T-helper 2 cell treated with Interferon-gamma antibody and Interleukin-4, amounts not matched to agents 100 ng/mL and 5 ng/mL, for 36 hours (primary cell): ENCODE measurements around the gene ACSF2. TPM values are rescaled to one million over a fixed set of nuclear protein-coding genes. Genes with fewer than 3 reads are reported as not detected.
"Not testable (repeated sequence)": the region's sequence is repeated elsewhere in the genome, so short reads cannot be mapped to it uniquely, and the experiment has no call there.

Source experiments
- intact Hi-C: fragments of 100-400 bp; cut with micrococcal nuclease; formaldehyde crosslinking; loops from one replicate; pipeline ENCODE4 v1.15.1; 2023
- total RNA-seq: library from RNA; stranded (reverse); gene quantifications from 2 replicates; pipeline ENCODE4 v1.2.3, GENCODE V29; 2022

Gene ACSF2
- total RNA-seq, 1 donor from 2014 or later, result 27.3 TPM

DNA sequence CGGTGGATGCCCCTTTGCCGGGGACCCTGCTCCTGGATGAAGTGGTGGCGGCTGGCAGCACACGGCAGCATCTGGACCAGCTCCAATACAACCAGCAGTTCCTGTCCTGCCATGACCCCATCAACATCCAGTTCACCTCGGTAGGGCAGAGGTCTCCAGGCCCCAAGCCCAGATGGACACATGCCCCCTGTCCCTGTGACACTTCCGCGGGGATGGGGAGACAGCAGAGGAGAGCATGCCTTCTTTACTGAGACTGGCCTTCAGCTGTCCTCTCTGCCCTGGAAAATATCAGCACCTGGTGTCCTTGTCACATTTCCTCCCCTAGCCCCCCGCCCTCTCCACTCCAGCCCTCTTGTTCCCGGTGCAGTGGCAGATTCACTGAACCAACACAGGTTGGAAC is 36.4 kb downstream of the ACSF2 start:
- intact Hi-C loops, result no loop called here

DNA sequence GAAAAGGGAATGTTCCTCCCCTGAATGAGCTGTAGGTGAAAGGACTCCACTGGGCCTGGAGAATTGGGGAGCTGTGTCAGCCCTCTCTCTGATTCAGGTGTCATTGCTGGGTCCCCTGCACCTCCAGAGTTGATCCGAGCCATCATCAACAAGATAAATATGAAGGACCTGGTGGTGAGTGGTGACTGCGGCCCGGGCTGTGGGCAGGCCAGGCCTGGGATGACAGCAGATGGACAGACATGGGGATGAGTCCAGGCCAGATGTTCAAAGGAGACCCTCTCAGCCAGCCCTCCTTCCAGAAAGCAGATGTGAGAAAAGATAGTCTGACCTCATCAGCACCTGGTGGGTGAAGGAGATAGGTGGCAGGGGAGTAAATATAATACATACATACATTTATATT is 38.1 kb downstream of the ACSF2 start:
- intact Hi-C loops, result no loop called here

DNA sequence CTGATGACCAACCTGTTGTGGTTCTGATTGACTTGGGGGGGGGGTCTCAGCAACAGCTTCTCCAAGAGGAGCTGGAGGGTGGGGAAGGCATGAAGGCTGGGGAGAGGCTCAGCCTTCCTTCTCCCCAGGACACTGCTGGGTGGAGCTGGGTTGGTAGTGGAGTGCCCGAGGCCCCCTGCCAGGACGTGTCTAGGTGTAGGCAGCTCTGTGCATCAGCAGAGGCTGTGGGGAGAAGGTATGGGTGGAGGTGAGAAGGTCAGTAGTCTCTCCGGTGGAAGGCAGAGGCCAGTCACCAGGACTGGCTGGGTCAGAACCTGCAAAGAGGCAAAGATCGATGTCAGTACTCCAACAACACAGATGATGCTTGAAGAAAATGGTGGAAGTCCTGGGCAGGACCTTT is 38.7 kb downstream of the ACSF2 start:
- intact Hi-C loops, result no loop called here

DNA sequence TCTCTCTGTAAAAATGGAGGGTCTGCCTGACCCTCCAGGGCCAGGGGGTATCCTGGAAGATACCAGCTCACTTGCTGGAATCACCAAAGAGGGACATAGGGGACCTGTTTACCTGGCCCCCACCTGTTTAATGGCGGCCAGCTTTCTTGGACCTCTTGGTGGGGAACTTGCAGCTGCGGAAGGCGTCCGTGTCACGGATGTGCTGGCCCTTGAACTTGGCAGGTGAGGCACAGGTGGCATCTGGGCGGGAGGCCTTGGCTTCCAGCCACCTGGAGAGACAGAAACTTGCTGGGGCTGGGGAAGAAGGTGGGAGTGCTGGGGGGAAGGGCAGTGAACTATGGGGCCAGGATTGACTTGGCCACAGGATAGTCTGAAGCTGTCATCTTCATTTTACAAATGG is 39.2 kb downstream of the ACSF2 start:
- intact Hi-C loops, result no loop called here

DNA sequence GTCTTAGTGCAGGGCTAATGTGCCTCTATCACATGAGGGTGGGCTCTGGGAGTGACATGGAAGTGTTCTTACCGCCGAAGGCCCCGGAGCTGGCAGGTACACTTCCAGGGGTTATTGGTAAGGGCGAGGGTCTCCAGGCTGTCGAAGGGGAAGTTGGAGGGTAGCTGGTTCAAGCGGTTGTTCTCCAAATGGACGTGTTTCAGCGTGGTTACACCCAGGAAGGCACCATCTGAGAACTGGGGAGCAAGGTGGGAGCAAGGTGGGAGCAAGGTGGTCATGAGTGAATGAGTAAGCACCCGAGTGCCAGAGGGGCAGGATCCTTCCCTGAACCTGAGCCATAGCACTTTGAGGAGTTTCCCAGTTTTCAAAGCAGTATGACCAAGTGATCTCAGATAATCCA is 39.6 kb downstream of the ACSF2 start:
- intact Hi-C loops, result no loop called here

DNA sequence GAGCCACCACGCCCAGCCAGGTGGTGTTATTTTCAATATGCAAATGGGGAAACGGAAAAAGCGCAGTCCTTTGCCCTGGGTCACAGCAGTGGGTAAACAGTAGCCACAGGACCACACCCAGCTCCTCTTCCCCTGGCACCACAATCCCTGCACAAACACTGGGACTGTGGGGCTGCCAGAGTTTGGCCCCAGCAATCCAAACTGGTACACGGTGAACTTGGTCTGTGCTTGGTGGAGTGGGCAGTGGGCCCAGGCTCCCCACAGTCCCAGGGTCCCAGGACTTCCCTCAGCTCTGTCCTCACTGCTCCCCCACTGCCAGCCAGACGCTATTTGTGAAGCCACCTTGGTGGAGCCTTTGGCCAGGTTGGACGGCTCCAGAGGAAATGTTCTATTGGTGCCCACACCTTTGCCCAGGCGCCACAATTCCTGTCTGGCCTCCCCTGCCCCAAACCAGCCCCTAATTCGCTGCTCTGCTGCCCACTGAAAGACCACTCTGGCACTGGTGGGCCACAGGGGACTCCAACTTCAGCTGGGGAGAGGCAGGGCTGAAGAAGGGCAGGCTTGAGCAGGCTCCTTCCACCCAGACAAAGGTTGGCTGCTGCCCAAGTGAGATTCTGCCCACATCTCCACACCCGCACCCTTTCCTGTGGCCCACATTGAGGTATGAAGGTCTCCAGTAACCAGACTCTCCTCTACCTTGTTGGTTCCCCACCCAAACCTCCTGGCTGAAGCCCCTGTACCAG is 40.5 kb downstream of the ACSF2 start:
- intact Hi-C loops, result no loop called here

DNA sequence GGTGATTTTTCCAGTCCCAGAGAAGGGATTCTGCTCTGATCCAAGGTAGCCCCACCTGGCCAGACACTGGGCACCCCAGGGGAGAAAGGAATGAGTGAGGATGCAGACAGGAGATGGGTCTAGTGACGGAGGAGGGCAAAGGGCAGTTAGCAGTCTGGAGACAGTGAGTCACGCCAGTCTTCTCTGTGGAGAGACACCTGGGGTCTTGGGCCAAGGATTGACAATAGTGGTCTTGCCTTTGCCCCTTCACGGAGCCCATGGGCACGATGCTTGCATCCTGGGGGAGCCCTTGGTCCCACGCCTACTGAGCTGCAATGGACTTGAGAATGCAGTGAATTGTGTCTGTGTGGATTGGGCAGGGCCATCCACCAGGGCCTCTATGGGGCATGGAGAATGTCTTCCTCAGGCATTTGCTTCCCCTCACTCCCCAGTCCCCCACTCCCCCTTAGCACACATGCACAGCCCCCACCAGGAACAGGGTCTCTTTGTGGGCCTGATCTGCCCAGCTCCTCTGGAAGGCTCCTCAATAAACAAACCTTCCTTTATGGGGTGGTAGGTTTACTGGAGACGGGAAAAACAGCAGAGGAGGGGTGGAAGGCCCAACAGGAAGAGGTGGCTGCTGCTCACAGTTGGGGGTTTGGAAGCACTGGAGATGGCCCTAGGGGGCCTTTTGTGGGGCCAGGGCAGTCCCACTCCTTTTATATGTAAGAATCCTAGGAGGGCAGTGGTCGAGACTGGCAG is 41.3 kb downstream of the ACSF2 start:
- intact Hi-C loops, result no loop called here

DNA sequence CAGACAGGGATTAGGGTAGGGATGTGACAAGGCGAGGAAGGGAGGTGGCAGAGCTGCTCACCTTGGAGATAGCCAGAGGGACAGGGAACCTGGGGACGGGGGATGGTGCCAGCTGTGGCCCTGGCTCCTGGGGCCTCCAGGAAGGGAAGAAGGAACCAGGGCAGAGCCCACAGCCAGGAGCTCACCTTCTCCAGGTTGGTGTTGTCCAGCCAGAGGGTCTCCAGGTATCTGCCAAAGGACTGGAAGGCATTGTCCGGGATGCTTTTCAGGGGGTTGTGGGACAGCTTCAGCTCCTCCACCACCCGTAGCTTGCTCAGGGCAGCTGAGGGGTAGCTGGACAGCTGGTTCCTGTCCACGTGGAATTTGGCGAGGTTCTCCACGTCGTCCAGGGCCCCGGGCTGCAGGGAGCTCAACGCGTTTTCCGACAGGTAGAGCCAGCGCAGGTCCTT is 41.9 kb downstream of the ACSF2 start:
- intact Hi-C loops, result no loop called here

DNA sequence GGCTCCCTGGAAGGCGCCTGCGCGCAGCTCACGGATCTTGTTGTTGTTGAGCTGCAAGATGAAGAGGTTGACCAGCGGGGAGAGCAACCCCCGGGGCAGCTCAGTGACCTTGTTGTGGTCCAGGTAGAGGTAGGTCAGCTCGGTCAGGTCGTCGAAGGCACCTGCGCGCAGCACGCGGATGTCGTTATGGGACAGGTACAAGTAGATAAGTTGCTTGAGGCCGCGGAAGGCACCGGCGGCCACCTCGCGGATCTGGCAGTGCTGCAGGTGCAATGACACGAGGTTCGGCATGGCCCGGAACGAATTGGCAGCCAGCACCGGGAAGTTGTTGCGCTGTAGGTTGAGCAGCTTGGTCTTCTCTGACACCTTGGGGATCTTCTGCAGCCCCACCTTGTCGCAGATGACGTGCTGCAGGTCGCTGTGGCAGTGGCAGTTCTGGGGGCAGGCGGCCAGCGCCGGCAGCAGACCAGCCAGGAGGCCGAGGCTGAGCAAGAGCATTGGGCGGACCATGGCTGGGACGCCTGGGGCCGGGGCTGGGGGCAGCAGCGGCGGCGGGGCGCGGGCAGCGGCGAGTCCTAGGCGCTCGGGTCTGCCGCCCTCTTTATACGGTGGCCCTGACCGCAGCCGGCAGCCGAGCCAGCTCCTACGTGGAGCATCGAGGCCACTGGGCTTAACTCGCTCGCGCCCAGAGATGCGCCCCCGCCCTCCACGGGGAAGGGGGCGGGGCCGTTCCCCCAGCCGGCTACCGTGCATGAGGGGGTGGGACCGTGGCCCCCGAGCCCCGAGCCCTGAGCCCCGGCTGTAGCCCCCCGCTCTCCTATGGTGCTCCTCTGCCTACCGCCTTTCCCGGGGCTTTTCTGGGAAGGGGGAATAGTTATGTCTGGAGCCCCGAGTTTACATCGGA is 42.5 kb downstream of the ACSF2 start, which contains the start of gene CHAD:
Gene CHAD (minus strand): TSS at position 577 of the 904 bp plus-strand sequence. CDS start 67 bp downstream, at position 510.
- intact Hi-C loops, result no loop called here

DNA sequence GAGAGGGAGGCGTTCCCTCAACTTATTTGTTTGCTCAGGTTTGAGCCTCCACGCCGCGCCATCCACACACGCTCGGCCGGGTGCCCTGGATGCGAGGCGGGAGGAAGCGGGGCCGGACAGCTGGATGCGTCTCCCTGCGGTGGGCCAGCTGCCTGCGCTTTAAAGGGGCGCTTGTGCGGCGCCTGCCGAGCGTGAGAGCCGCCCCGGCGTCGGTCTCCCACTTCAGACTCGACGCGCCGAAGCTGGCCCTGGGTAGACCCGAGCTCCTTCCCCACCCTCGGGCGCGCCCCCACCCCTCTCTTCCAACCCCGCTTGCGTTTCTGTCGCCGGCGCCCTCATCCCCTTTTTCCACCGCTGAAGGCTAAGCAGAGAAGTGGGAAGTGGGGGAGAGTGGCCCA is 43.2 kb downstream of the ACSF2 start:
- intact Hi-C loops, result no loop called here

DNA sequence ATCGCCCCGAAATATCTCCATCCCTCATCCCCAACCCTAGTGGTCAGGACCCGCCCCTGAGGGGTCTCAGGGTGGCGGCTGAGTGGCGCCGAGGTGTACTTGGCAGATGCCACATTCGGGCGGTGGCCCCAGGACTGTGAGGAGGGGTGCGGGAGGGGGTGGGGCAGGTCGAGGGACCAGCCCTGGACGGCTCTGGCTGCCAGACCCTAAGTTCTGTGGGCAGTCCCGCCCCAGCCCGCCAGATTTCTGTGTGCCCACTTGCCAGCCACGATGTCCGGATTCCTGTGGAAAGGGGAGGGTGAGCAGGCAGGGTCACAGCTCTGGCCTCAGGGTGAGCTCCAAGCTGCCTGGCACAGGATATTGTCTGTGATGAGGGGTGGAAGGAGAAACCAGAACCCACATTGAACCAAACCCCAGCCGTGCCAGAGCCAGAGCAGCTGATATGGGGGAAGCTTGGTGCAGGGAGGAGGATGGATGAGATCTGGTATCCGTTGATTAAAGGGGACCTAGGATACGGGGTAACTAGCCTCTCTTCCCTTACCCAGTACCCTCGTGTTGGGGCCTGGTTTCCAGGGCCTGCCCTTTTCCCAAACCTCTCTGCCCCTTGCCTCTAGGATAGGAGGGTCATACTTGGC is 43.8 kb downstream of the ACSF2 start:
- intact Hi-C loops, result no loop called here

DNA sequence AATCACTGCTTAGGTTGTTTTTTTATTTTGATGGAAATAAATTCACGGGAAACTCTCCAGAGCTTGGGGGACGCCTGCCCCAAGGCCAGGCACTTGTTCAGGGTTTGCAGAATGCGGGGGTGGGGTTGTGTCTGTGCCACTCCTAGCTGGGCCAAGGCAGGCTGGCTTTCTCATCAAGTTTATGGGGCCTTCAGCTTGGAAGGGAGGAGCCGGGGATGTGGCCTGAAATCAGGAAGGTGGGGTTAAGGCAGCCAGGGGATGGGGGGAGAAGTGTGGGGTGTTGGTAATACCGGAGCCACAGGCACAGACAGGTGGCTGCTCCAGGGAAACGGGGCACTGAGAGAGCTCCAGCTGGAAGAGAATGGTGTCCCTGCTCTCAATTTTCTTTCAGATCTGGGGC is 44.4 kb downstream of the ACSF2 start:
- intact Hi-C loops, result no loop called here

DNA sequence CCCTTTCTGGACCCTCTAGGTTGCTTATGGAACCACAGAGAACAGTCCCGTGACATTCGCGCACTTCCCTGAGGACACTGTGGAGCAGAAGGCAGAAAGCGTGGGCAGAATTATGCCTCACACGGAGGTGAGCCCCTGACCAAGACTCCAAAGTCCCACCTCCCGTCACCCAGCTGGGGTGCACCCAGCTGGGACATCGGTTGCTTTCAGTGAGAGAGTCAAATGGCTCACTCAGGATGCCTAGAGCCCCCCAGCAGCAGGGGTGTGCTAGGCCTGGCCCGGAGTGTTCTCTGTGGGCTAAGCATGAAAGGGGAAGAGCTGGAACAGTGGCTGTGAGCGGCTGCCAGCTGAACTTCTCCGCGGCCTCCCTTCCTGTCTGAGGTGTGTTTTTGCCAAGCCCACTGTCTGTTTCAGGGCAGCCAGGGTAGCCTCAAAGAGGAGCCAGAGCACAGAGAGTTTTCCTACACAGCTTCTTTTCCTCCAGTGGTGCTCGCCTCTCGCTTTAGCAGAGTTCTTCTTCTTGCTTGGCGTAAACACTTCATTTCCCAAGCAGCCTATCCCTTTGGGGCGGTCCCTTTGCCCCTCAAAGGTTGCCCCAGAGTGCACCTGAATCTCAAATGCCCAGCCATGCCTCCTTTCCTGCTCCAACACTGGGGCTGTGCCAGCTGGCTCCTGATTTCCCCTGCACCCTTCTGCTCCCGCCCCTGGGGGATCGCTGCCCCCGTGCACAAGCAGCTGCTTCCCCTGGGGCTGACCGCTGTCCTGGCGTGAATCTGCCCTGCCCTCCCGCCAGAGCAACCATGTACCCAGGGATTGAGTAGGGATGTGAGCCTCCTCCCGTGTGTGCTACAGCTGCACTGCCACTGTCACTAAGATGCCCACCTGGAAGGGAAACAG is 45.2 kb downstream of the ACSF2 start:
- intact Hi-C loops, result no loop called here

DNA sequence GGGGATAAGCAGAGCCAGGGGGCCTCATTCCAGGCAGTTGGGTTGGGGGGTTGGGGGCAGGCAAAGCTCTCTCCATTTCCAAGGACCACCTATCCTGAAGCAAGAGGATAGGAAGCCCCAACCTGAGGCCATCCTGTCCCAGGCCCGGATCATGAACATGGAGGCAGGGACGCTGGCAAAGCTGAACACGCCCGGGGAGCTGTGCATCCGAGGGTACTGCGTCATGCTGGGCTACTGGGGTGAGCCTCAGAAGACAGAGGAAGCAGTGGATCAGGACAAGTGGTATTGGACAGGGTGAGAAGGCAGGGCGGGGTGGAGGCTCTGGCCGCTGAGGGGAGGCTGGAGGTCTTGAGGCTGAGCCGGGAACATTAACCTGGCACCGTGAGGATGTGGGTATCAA is 46.3 kb downstream of the ACSF2 start:
- intact Hi-C loops, result no loop called here

DNA sequence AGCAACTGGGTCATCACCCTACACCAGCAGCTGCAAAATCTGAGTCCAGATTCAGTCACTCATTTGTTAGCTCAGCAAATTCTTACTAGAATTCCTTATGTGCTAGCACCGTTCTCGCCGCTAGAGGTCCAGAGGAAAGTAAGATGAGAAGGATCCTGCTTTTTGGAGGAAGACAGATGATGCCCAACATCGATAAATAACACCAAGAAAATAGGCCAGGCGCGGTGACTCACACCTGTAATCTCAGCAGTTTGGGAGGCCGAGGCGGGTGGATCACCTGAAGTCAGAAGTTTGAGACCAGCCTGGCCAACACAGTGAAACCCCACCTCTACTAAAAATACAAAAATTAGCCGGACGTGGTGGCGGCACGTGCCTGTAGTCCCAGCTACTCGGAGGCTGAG is 46.7 kb downstream of the ACSF2 start:
- intact Hi-C loops, result not testable (repeated sequence)

DNA sequence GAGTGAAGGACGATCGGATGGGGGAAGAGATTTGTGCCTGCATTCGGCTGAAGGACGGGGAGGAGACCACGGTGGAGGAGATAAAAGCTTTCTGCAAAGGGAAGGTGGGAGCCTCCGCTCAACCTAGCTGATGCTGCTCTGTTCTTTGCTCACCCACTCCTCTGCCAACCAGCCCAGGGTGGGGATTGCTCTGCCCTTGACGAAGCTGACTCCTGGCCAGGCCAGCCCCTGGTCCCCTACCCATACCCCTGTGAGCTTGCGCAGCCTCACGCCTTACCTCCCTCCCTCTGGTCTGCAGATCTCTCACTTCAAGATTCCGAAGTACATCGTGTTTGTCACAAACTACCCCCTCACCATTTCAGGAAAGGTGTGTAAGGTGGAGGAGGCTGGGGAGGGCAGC is 47.9 kb downstream of the ACSF2 start:
- intact Hi-C loops, result no loop called here

DNA sequence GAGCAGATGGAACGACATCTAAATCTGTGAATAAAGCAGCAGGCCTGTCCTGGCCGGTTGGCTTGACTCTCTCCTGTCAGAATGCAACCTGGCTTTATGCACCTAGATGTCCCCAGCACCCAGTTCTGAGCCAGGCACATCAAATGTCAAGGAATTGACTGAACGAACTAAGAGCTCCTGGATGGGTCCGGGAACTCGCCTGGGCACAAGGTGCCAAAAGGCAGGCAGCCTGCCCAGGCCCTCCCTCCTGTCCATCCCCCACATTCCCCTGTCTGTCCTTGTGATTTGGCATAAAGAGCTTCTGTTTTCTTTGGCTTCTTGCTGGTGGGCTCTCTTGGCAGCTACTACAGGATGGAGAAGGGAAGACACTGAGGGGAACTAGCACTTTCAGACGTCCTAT is 48.5 kb downstream of the ACSF2 start:
- intact Hi-C loops, result no loop called here

DNA sequence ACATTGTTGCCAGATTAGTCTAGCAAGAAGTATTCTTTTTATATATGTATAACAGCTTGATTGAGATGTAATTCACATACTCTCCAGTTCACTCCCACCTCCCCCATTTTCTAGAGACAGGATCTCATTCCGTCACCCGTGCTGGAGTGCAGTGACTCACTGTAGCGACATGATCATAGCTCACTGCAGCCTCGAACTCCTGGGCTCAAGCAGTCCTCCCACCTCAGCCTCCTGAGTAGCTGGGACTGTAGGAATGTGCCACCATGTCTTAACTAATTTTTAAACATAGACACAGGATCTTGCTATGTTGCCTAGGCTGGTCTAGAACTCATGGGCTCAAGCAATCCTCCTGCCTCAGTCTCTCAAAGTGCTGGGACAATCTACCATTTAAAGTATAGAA is 49.3 kb downstream of the ACSF2 start:
- intact Hi-C loops, result loop anchor here (5.0 kb wide), 1 partner anchor 232 kb away; the partner anchor contains the start of gene ANKRD40

DNA sequence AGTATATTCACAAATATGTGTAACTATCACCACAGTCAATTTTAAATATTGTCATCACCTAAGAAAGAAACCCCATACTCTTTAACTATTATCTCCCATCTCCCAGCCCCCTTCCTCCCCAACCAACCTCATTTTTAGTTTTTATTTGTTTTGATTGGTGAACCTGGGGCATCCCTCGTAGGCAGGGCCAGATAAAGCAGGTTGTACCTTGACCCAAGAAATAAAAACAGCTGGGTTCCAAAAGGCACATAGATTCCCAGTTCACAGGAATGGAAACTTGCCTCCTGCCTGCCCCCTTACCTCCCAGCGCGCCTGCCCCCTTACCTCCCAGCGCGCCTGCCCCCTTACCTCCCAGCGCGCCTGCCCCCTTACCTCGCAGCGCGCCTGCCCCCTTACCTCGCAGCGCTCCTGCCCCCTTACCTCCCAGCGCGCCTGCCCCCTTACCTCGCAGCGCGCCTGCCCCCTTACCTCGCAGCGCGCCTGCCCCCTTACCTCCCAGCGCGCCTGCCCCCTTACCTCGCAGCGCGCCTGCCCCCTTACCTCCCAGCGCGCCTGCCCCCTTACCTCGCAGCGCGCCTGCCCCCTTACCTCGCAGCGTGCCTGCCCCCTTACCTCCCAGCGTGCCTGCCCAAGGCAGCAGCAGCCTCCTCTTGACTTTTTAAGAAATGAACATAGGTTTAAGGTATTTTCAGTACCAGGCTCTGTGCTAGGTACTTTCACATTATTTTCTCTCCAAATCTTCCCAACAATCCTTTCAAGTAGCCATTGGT is 49.9 kb downstream of the ACSF2 start:
- intact Hi-C loops, result loop anchor here (5.0 kb wide), 1 partner anchor 231 kb away; the partner anchor contains the start of gene ANKRD40
